ENCODE results near the gene ORMDL2. TPM values are rescaled to one million over a fixed set of nuclear protein-coding genes. Genes with fewer than 3 reads are reported as not detected.

The ORMDL2 gene
- total RNA-seq, 1 donor from 2014 or later, result 9.8 TPM

DNA sequence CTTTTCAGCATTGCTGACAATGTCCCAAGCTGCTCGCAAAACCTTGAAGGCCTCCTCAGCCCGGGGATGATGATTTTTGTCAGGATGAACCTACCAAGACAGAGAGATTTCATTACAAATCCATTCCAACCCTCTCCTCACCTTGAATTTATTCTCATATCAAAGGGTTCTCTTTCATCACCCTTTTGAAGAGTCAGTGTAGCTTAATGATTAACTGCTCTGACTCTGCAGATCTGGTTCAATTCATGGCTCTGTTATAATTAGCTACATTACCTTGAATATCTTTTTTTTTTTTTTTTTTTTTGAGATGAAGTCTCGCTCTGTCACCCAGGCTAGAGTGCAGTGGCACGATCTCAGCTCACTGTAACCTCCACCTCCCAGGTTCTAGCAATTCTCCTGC is 5.6 kb downstream of the ORMDL2 start:
- Histone ChIP-seq H3K27ac (no peak overlapping the region), H3K4me3 (no peak overlapping the region), H3K36me3 (peaks cover 0 to 31% of the 10 kb centered on the region in 2 donors), H3K9me3 (no peaks in the 10 kb centered on the region), H3K27me3 (no peaks in the 10 kb centered on the region), H3K4me1 (peaks cover 49% of the 10 kb centered on the region)
- DNase-seq (ENCODE audit: extremely low spot score in 2 of 2), result no peak
- TF ChIP-seq POLR2AphosphoS5 (IDR thresholded peaks at IDR 0.05; ENCODE audit: insufficient read depth in 1 of 2, low read depth in 1 of 2), result no peak
- TF ChIP-seq, protein P1, sequence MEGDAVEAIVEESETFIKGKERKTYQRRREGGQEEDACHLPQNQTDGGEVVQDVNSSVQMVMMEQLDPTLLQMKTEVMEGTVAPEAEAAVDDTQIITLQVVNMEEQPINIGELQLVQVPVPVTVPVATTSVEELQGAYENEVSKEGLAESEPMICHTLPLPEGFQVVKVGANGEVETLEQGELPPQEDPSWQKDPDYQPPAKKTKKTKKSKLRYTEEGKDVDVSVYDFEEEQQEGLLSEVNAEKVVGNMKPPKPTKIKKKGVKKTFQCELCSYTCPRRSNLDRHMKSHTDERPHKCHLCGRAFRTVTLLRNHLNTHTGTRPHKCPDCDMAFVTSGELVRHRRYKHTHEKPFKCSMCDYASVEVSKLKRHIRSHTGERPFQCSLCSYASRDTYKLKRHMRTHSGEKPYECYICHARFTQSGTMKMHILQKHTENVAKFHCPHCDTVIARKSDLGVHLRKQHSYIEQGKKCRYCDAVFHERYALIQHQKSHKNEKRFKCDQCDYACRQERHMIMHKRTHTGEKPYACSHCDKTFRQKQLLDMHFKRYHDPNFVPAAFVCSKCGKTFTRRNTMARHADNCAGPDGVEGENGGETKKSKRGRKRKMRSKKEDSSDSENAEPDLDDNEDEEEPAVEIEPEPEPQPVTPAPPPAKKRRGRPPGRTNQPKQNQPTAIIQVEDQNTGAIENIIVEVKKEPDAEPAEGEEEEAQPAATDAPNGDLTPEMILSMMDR (IDR thresholded peaks at IDR 0.05), result no peak
- TF ChIP-seq POLR2A (IDR thresholded peaks at IDR 0.05), result no peak
- intact Hi-C loops (cut with DNase I), result no loop called here

DNA sequence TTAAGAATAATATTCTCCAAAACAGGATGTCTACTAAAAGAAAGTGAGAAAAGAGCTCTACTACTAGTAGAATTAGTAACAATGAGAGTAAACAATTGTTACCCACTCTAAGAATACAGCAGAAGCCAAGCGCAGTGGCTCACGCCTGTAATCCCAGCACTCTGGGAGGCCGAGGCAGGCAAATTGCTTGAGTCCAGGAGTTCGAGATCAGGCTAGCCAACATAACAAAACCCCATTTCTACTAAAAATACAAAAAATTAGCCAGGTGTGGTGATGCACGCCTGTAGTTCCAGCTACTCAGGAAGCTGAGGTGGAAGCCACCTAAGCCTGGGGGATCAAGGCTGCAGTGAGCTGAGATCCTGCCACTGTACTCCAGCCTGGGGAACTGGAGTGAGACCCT is 6.9 kb downstream of the ORMDL2 start:
- DNase-seq (ENCODE audit: extremely low spot score in 2 of 2), result no peak
- Histone ChIP-seq H3K4me3 (no peak overlapping the region), H3K27me3 (no peaks in the 10 kb centered on the region), H3K36me3 (peaks cover 0 to 31% of the 10 kb centered on the region in 2 donors), H3K4me1 (peaks cover 46% of the 10 kb centered on the region), H3K27ac (no peak overlapping the region), H3K9me3 (no peaks in the 10 kb centered on the region)
- intact Hi-C loops (cut with DNase I), result loop anchor here (5.0 kb wide), 1 partner anchor 108 kb away; the partner anchor contains the start of gene DGKA
- TF ChIP-seq POLR2A (IDR thresholded peaks at IDR 0.05), result no peak
- TF ChIP-seq, protein P1 (IDR thresholded peaks at IDR 0.05), result no peak
- TF ChIP-seq POLR2AphosphoS5 (IDR thresholded peaks at IDR 0.05; ENCODE audit: insufficient read depth in 1 of 2, low read depth in 1 of 2), result no peak

DNA sequence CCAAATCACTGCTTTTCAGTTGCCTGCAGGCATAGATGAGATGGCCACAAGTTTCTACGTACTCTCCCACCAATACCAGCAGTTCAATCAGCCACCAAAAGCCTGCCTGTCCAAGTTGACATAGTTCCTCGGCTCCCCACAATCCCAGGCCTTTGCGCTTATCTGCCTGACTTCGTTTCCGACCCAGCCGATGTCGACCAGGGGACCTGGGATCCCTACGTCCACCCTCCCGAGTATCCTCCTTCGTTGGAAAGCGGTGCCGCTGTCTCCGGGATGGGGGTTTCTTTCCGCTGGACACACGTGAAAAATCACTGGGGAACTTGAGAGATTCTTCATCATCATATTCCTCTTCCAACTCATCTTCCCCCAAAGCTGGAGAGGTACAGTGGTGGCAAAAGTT is 10.0 kb downstream of the ORMDL2 start:
- Histone ChIP-seq H3K27me3 (no peaks in the 10 kb centered on the region), H3K36me3 (peaks cover 0 to 1% of the 10 kb centered on the region in 2 donors), H3K27ac (no peak overlapping the region), H3K9me3 (no peaks in the 10 kb centered on the region), H3K4me3 (peak overlapping the region in 1 of 2 donors; percentile 2), H3K4me1 (peaks cover 68% of the 10 kb centered on the region)
- DNase-seq (ENCODE audit: extremely low spot score in 2 of 2), result no peak
- TF ChIP-seq POLR2AphosphoS5 (IDR thresholded peaks at IDR 0.05; ENCODE audit: insufficient read depth in 1 of 2, low read depth in 1 of 2), result no peak
- TF ChIP-seq, protein P1 (IDR thresholded peaks at IDR 0.05), result no peak
- TF ChIP-seq POLR2A (IDR thresholded peaks at IDR 0.05), result no peak
- intact Hi-C loops (cut with DNase I), result loop anchor here (5.0 kb wide), 1 partner anchor 104 kb away; the partner anchor contains the start of gene DGKA

DNA sequence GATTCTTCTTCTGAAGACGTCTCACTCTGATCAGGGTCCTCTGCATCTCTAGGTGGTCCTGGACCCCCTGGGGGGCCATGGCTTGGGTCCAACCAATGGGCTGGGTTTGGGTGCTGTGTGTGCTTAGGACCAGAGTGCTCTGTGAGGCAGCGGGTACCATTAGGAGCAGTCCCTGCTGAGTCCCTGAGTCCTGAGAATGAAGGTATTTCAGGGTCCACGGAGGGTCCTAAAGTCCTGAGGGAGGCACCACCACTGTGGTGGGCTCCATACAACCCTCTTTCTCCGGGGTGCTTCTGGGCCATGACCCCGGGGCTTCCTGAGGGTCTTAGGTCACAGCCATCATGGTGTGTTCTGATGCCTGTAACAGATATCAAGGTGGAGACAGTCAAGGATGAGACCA is 10.5 kb downstream of the ORMDL2 start:
- TF ChIP-seq, protein P1 (IDR thresholded peaks at IDR 0.05), result no peak
- TF ChIP-seq POLR2AphosphoS5 (IDR thresholded peaks at IDR 0.05; ENCODE audit: insufficient read depth in 1 of 2, low read depth in 1 of 2) (no peak), POLR2A (IDR thresholded peaks at IDR 0.05) (no peak)
- H3K9me3 ChIP-seq, result no peaks in the 10 kb centered on the region
- H3K4me1 ChIP-seq, result peaks cover 73% of the 10 kb centered on the region
- peak overlapping the region; percentile 91 for H3K27ac ChIP-seq
- no peaks in the 10 kb centered on the region for H3K27me3 ChIP-seq
- H3K4me3 ChIP-seq, result peak overlapping the region; percentile 79 to 87
- intact Hi-C loops (cut with DNase I), result loop anchor here (5.0 kb wide), 1 partner anchor 104 kb away; the partner anchor contains the start of gene DGKA
- H3K36me3 ChIP-seq, result no peaks in the 10 kb centered on the region
- no peak for DNase-seq (ENCODE audit: extremely low spot score in 2 of 2)

DNA sequence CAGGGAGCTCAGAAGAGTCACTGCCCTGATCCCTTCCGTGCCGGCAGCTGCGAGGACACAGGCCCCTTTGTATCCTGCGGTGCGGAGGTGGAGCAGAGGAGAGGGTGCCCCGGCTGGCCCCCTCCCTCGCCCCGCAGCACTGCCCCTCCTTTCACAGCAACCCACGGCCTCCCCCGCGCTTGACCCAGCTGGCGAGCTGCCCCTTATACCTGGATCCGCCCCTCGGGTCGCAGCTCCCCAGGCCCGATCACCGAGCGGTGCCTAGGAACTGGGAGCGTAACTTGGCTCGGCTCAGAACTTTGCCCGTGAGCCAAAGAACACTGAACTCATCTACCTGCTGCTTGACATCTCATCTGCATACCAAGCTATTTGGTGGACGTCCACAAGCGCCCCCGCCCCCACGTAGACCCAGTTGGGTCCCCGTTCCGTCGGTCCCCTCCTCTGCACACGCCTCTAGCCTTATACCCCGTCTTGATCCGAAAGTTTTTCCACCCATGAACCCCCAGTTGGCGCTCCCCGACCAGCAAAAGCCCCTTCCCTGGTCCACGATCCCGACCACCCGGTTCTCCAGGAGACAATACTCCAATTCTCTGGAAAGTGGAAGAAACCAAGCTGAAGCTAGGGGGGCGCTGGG is 12.2 kb downstream of the ORMDL2 start:
- DNase-seq (ENCODE audit: extremely low spot score in 2 of 2), result no peak

More for the DNA sequence above, 12.2 kb downstream of the ORMDL2 start:
- intact Hi-C loops (cut with DNase I), result loop anchor here (5.0 kb wide), 1 partner anchor 102 kb away; the partner anchor contains the start of gene DGKA
- Histone ChIP-seq H3K36me3 (no peaks in the 10 kb centered on the region), H3K27me3 (no peaks in the 10 kb centered on the region), H3K4me1 (peaks cover 73% of the 10 kb centered on the region), H3K9me3 (no peaks in the 10 kb centered on the region), H3K27ac (peak overlapping the region; percentile 91), H3K4me3 (peak overlapping the region; percentile 79 to 87)
- TF ChIP-seq, protein P1 (IDR thresholded peaks at IDR 0.05), result no peak
- TF ChIP-seq POLR2A (IDR thresholded peaks at IDR 0.05), result peak in 1 of 2 donors; percentile 5
- peak in 1 of 2 donors; percentile 77 for TF ChIP-seq POLR2AphosphoS5 (IDR thresholded peaks at IDR 0.05; ENCODE audit: insufficient read depth in 1 of 2, low read depth in 1 of 2)

Data from vagina (tissue), 2 donors.